Sigmoid colon (tissue), 4 donors: Measurements from ENCODE around the gene RAE1.

ENCODE experiments used
- POLR2A ChIP-seq, 2 donors: fragments of 450-650 bp; IDR thresholded peaks; one replicate each; pipeline ENCODE4 v1.6.1; 2016; ENCODE audit warnings: antibody characterized with exemption in 2 of 2, mild to moderate bottlenecking in 2 of 2, moderate library complexity in 2 of 2
- POLR2AphosphoS5 ChIP-seq, 4 donors: sonication (generic); formaldehyde crosslinking; IDR thresholded peaks; one replicate each; pipeline ENCODE4 v1.6.1; 2017; ENCODE audit warnings: antibody characterized with exemption in 4 of 4
- TF ChIP-seq, protein P1 (sequence below), 4 experiments: fragments of 450-650 bp in 3 of 4; fragments of 200-600 bp in 1 of 4; IDR thresholded peaks; one replicate each; pipeline ENCODE4 v1.5.1; 2016 to 2019; ENCODE audit warnings: antibody characterized with exemption in 4 of 4, mild to moderate bottlenecking in 3 of 4, moderate library complexity in 2 of 4

GRCh38 chr20:57417051-57417689 is 66.1 kb downstream of the RAE1 start:
- TF ChIP-seq POLR2A (IDR thresholded peaks at IDR 0.05), result no peak
- no peak for TF ChIP-seq POLR2AphosphoS5 (IDR thresholded peaks at IDR 0.05)
- TF ChIP-seq, protein P1, sequence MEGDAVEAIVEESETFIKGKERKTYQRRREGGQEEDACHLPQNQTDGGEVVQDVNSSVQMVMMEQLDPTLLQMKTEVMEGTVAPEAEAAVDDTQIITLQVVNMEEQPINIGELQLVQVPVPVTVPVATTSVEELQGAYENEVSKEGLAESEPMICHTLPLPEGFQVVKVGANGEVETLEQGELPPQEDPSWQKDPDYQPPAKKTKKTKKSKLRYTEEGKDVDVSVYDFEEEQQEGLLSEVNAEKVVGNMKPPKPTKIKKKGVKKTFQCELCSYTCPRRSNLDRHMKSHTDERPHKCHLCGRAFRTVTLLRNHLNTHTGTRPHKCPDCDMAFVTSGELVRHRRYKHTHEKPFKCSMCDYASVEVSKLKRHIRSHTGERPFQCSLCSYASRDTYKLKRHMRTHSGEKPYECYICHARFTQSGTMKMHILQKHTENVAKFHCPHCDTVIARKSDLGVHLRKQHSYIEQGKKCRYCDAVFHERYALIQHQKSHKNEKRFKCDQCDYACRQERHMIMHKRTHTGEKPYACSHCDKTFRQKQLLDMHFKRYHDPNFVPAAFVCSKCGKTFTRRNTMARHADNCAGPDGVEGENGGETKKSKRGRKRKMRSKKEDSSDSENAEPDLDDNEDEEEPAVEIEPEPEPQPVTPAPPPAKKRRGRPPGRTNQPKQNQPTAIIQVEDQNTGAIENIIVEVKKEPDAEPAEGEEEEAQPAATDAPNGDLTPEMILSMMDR (IDR thresholded peaks at IDR 0.05), result no peak
